SK-N-SH (cell line): Measurements from ENCODE around the gene MC2R. TPM values are rescaled to one million over a fixed set of nuclear protein-coding genes. Genes with fewer than 3 reads are reported as not detected.
"Not testable (repeated sequence)": the region's sequence is repeated elsewhere in the genome, so short reads cannot be mapped to it uniquely, and the experiment has no call there.

Experiments used
- CTCF ChIA-PET: fragments of 300-600, 350-600 bp; formaldehyde crosslinking; extraction: SDS; loops from one replicate; lab custom pipeline; 2021; lab: Yijun Ruan, JAX
- POLR2A ChIA-PET: fragments of 350-600 bp; sonication (Branson Sonifier 250); formaldehyde crosslinking; extraction: SDS; loops from one replicate; lab custom pipeline; 2020; ENCODE audit warnings: antibody characterized with exemption, inconsistent platforms; lab: Yijun Ruan, JAX
- DNase-seq: peaks from one replicate; pipeline ENCODE4 v3.0.0; 2012
- H2AFZ ChIP-seq: fragments of 200-600 bp; sonication (generic); 2 replicates; pipeline ENCODE4 v1.8.1; 2016; ENCODE audit warnings: antibody characterized with exemption, mild to moderate bottlenecking, low read depth
- H3F3A ChIP-seq: fragments of 200-600 bp; sonication (generic); replicated peaks from 2 replicates; pipeline ENCODE3; 2016; ENCODE audit warnings: antibody characterized with exemption, mild to moderate bottlenecking; ENCODE audit not compliant: insufficient read depth
- H3K27ac ChIP-seq, 2 experiments: fragments of 200-500 bp in 1 of 2; fragments of 200-600 bp in 1 of 2; sonication (Bioruptor generic) in 1 of 2; sonication (generic), shearing (Covaris generic) in 1 of 2; 2 replicates each; pipeline versions ENCODE4 v1.5.1 to v1.6.1; 2014 to 2016; ENCODE audit warnings: low read depth in 2 of 2, inconsistent platforms in 1 of 2, low read length in 1 of 2, mild to moderate bottlenecking in 1 of 2, mixed read lengths in 1 of 2
- H3K27me3 ChIP-seq: fragments of 200-600 bp; sonication (generic), shearing (Covaris generic); 2 replicates; pipeline ENCODE4 v1.6.1; 2016; ENCODE audit warnings: mixed run types; ENCODE audit not compliant: insufficient read depth
- H3K36me3 ChIP-seq, 2 experiments: fragments of 200-500 bp in 1 of 2; fragments of 200-600 bp in 1 of 2; sonication (Bioruptor generic) in 1 of 2; sonication (generic) in 1 of 2; replicated peaks in 1 of 2; 2 replicates each; pipeline versions ENCODE3 to v1.5.1; 2014 to 2016; ENCODE audit warnings: low read length in 1 of 2, mild to moderate bottlenecking in 1 of 2; ENCODE audit not compliant: insufficient read depth in 2 of 2, control insufficient read depth in 1 of 2
- H3K4me1 ChIP-seq, 2 experiments: fragments of 200-500 bp in 1 of 2; fragments of 200-600 bp in 1 of 2; sonication (Bioruptor generic) in 1 of 2; sonication (generic), shearing (Covaris generic) in 1 of 2; 2 replicates each; pipeline versions ENCODE4 v1.5.1 to v1.6.1; 2014 to 2016; ENCODE audit warnings: low read depth in 1 of 2, low read length in 1 of 2, mixed run types in 1 of 2; ENCODE audit not compliant: insufficient read depth in 2 of 2, control insufficient read depth in 1 of 2
- H3K4me2 ChIP-seq: fragments of 200-600 bp; sonication (generic), shearing (Covaris generic); 2 replicates; pipeline ENCODE4 v1.6.1; 2017; ENCODE audit warnings: mixed run types
- H3K4me3 ChIP-seq, 2 experiments: fragments of 200-500 bp in 1 of 2; fragments of 200-600 bp in 1 of 2; sonication (Bioruptor generic) in 1 of 2; sonication (generic), shearing (Covaris generic) in 1 of 2; 2 replicates each; pipeline versions ENCODE4 v1.5.1 to v1.8.1; 2014 to 2016; ENCODE audit warnings: low read depth in 2 of 2, inconsistent platforms in 1 of 2, low read length in 1 of 2, mild to moderate bottlenecking in 1 of 2, mixed read lengths in 1 of 2, moderate library complexity in 1 of 2
- H3K79me2 ChIP-seq: fragments of 200-600 bp; sonication (generic); 2 replicates; pipeline ENCODE4 v1.8.1; 2017; ENCODE audit warnings: mild to moderate bottlenecking; ENCODE audit not compliant: insufficient read depth
- H3K9ac ChIP-seq: fragments of 200-600 bp; sonication (generic); 2 replicates; pipeline ENCODE4 v1.6.1; 2017; ENCODE audit warnings: mixed run types
- H3K9me2 ChIP-seq: fragments of 200-600 bp; sonication (generic); 2 replicates; pipeline ENCODE4 v1.6.1; 2017; ENCODE audit warnings: mixed run types
- H3K9me3 ChIP-seq: fragments of 200-600 bp; sonication (generic); 2 replicates; pipeline ENCODE4 v1.6.1; 2017; ENCODE audit warnings: mixed run types, mild to moderate bottlenecking, moderate library complexity
- H4K20me1 ChIP-seq: fragments of 200-600 bp; sonication (generic); 2 replicates; pipeline ENCODE4 v1.6.1; 2017; ENCODE audit warnings: mild to moderate bottlenecking, mixed run types; ENCODE audit not compliant: insufficient read depth
- CTCF ChIP-seq: fragments of 200-600 bp; sonication (generic); IDR thresholded peaks from 2 replicates; pipeline ENCODE4 v1.6.1; 2017; ENCODE audit warnings: antibody characterized with exemption, mild to moderate bottlenecking, moderate library complexity
- EZH2phosphoT487 ChIP-seq: fragments of 200-600 bp; sonication (generic); IDR thresholded peaks from 2 replicates; pipeline ENCODE4 v1.6.1; 2017; ENCODE audit warnings: low read depth, mixed run types, mild to moderate bottlenecking, antibody characterized with exemption, moderate library complexity, borderline replicate concordance
- GATA2 ChIP-seq: sonication (generic); formaldehyde crosslinking; IDR thresholded peaks from 2 replicates; pipeline ENCODE4 v1.5.0; 2020; ENCODE audit warnings: mild to moderate bottlenecking, missing genetic modification reagents
- RCOR1 ChIP-seq: fragments of 150-350 bp; IDR thresholded peaks from 2 replicates; pipeline ENCODE4 v1.6.1; 2017; ENCODE audit warnings: antibody characterized with exemption, low read length
- RFX5 ChIP-seq: IDR thresholded peaks from 2 replicates; pipeline ENCODE4 v1.6.1; 2012; ENCODE audit warnings: mild to moderate bottlenecking, improper control_type of control experiment, low read length
- SMC3 ChIP-seq: IDR thresholded peaks from 2 replicates; pipeline ENCODE4 v1.6.1; 2012; ENCODE audit warnings: low read depth, low read length, improper control_type of control experiment
- WGBS: methylation state at CpG from one replicate; pipeline ENCODE4 v1.1.6; 2017; ENCODE audit warnings: low lambda C conversion rate; 5-methylcytosine and 5-hydroxymethylcytosine counted together
- polyA plus RNA-seq, 3 experiments: library from polyadenylated mRNA; depleted of rRNA; stranded (reverse); fragments of >200 nt; gene quantifications; 2 replicates each; pipeline ENCODE4 v1.2.3, GENCODE V29; 2012

The MC2R gene
- polyA plus RNA-seq, 1 of the 3 experiments (the other 2 are of a cell fraction) = not detected

- H3K27ac ChIP-seq = no peak overlapping the region
- H3K4me3 ChIP-seq = no peak overlapping the region
- no peak for DNase-seq
- TF ChIP-seq RCOR1 (no peak), CTCF (no peak), GATA2 (CRISPR knock-in tag) (no peak), RFX5 (no peak), SMC3 (no peak)
- peak overlapping the region; percentile 24; the same call in 1 of the 2 replicates for H3K4me2 ChIP-seq
- H4K20me1 ChIP-seq = no peaks in the 10 kb centered on the region
- POLR2A ChIA-PET = no interaction called here
- no peaks in the 10 kb centered on the region for H3K79me2 ChIP-seq
- no peaks in the 10 kb centered on the region for H3K9me3 ChIP-seq
- H3F3A ChIP-seq = no peaks in the 10 kb centered on the region
- H3K4me1 ChIP-seq = no peaks in the 10 kb centered on the region
- 9% methylated on average over 12 of the region's 51 CpGs for WGBS
- no peak overlapping the region for H3K9ac ChIP-seq
- no peaks in the 10 kb centered on the region for H3K9me2 ChIP-seq
- no peak overlapping the region for H2AFZ ChIP-seq
- peaks cover 58% of the 10 kb centered on the region for H3K27me3 ChIP-seq
- H3K36me3 ChIP-seq = no peaks in the 10 kb centered on the region
- CTCF ChIA-PET = no interaction called here
These were observed 46.6 kb downstream of the MC2R start for GRCh38 chr18:13868501-13869271.

- H3K9me3 ChIP-seq, H3K4me2 ChIP-seq, H3K4me3 ChIP-seq, H3K9ac ChIP-seq, H3K27ac ChIP-seq, POLR2A ChIA-PET, H4K20me1 ChIP-seq, H2AFZ ChIP-seq, H3K4me1 ChIP-seq, H3F3A ChIP-seq, H3K79me2 ChIP-seq, DNase-seq, H3K9me2 ChIP-seq, H3K36me3 ChIP-seq: not testable (repeated sequence)
- 2% methylated on average over 6 of the region's 7 CpGs for WGBS
- H3K27me3 ChIP-seq = peaks cover 19% of the 10 kb centered on the region; the same call in 1 of the 2 replicates
- CTCF ChIA-PET = interaction anchor here (1.8 to 2.0 kb wide), 2 partner anchors 50 to 224 kb away, joined by 5 to 6 read pairs; no protein-coding TSS in a partner anchor
These were observed 52.4 kb downstream of the MC2R start for GRCh38 chr18:13862898-13863297.

GRCh38 chr18:13849791-13850190 lies 65.5 kb downstream of the MC2R start:
- no peaks in the 10 kb centered on the region for H3K79me2 ChIP-seq
- H3K27me3 ChIP-seq = no peaks in the 10 kb centered on the region
- TF ChIP-seq EZH2phosphoT487 = no peak
- TF ChIP-seq, all 33 proteins: peak for 0
- no peak for DNase-seq
- H3K9me2 ChIP-seq = no peaks in the 10 kb centered on the region
- no peak overlapping the region for H3K27ac ChIP-seq
- no peak overlapping the region for H3K4me3 ChIP-seq
- H2AFZ ChIP-seq = no peak overlapping the region
- H3F3A ChIP-seq = no peaks in the 10 kb centered on the region
- no peak overlapping the region for H3K9ac ChIP-seq
- no peaks in the 10 kb centered on the region for H3K9me3 ChIP-seq
- CTCF ChIA-PET = no interaction called here
- 0% methylated on average over 4 of the region's 4 CpGs for WGBS
- H3K36me3 ChIP-seq = no peaks in the 10 kb centered on the region
- H3K4me2 ChIP-seq = no peak overlapping the region
- H4K20me1 ChIP-seq = no peaks in the 10 kb centered on the region
- H3K4me1 ChIP-seq = no peaks in the 10 kb centered on the region
- POLR2A ChIA-PET = no interaction called here
